G401 (cell line): ENCODE results near the gene TAF4B. TPM values are rescaled to one million over a fixed set of nuclear protein-coding genes. Genes with fewer than 3 reads are reported as not detected.
A peak's percentile ranks its signal among the peaks of the same experiment; 100 is the strongest.
"Not testable (repeated sequence)": the region's sequence is repeated elsewhere in the genome, so short reads cannot be mapped to it uniquely, and the experiment has no call there.

ENCODE experiments used
- DNase-seq: peaks from one replicate; pipeline ENCODE4 v3.0.0-alpha.2; 2015; ENCODE audit warnings: low spot score
- in situ Hi-C: cut with HindIII; loops from 2 replicates; pipeline ENCODE4 v1.10.0; 2016; ENCODE audit warnings: low sequenced_read_pairs, mixed read lengths
- total RNA-seq: library from RNA; depleted of rRNA; stranded (reverse); fragments of >200 nt; shearing (Covaris generic); gene quantifications from 2 replicates; pipeline ENCODE4 v1.2.3, GENCODE V29; 2014

The TAF4B gene
- total RNA-seq, 1 experiment from 2014 or later, result 19.6 TPM

GRCh38 chr18:26356045-26356785 is 130.0 kb downstream of the TAF4B start:
- in situ Hi-C loops, result no loop called here
- DNase-seq, result no peak

- in situ Hi-C loops, result no loop called here
- DNase-seq, result no peak
Measured at GRCh38 chr18:26357960-26358359, 131.7 kb downstream of the TAF4B start.

- DNase-seq, result no peak
- in situ Hi-C loops, result no loop called here
Measured at GRCh38 chr18:26362021-26362420, 135.8 kb downstream of the TAF4B start.

- in situ Hi-C loops, result no loop called here
- no peak for DNase-seq
Measured at GRCh38 chr18:26367425-26367824, 141.2 kb downstream of the TAF4B start.

GRCh38 chr18:26370037-26370436 is 143.8 kb downstream of the TAF4B start:
- DNase-seq, result no peak
- in situ Hi-C loops, result no loop called here

DNA sequence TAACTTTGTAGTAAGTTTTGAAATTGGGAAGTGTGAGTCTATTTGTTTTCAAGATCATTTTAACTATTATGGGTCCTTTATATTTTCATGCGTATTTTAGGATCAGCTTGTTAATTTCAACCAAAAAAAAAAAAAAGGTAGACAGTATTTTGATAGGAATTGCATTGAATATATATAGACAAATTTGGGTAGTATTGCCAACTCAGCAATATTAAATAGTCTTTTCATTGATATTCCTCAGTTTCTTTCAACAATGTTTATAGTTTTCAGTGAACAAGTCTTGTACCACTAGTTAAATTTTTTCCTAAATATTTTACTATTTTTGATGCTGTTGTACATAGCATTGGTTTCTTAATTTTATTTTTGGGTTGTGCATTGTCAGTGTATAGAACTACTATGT is 149.9 kb downstream of the TAF4B start:
- in situ Hi-C loops, result no loop called here
- no peak for DNase-seq

GRCh38 chr18:26378701-26379100 is 152.5 kb downstream of the TAF4B start:
- DNase-seq, result no peak
- in situ Hi-C loops, result no loop called here

DNA sequence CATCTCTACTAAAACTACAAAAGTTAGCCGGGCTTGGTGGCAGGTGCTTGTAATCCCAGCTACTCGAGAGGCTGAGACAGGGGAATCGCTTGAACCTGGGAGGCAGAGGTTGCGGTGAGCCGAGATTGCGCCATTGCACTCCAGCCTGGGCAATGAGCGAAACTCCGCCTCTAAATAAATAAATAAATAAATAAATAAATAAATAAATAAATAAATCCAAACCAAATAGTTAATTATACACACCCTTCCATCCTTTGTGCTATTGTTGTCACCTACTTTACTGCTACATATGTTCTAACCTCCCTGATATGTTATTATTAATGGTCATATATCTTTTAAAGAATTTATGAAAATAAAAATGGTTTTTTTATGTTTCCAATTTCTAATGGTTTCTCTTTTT is 155.3 kb downstream of the TAF4B start:
- in situ Hi-C loops, DNase-seq: not testable (repeated sequence)

DNA sequence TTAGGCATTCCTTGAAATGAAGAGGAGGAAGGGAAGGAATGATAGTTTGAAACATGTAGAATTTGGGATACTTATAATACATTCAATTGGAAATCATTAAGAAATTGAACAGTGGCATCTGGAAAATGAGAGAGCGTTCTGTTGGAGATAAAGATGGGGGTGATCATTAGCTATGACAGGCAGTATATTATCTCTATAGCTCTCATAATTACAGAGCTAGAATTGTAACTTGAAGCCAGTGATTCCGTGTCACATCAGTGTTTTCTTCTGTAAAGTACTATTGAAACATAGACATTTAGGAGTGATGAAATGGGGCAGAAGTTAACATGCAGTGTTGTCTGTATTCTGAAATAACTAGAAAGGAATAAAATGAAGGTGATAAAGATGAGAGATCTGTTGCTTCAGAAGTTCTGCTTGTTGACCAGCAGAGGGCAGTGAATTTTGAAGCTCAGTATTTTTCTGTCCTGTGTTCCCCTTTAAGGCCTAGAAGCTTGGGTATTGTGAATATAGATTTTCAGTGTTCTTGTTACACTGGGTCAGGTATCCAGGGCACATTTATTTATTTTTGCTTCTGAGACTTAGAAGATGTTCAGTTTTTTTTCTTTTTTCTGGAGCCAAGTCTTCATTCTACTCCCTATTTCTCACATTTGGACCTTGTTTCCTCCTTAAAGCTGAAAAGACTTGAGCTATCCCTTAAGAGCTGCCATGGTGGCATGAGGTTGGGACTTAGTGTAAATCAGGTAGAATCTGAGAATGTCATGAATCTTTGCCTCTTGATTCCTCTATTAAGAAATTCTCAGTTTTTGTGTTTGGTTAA is 157.4 kb downstream of the TAF4B start:
- peak; percentile 69 for DNase-seq

GRCh38 chr18:26386002-26386401 is 159.8 kb downstream of the TAF4B start:
- DNase-seq, result no peak
- in situ Hi-C loops, result no loop called here

More for the DNA sequence above, 157.4 kb downstream of the TAF4B start:
- in situ Hi-C loops, result no loop called here

GRCh38 chr18:26386441-26386840 is 160.2 kb downstream of the TAF4B start:
- in situ Hi-C loops, result no loop called here
- no peak for DNase-seq

DNA sequence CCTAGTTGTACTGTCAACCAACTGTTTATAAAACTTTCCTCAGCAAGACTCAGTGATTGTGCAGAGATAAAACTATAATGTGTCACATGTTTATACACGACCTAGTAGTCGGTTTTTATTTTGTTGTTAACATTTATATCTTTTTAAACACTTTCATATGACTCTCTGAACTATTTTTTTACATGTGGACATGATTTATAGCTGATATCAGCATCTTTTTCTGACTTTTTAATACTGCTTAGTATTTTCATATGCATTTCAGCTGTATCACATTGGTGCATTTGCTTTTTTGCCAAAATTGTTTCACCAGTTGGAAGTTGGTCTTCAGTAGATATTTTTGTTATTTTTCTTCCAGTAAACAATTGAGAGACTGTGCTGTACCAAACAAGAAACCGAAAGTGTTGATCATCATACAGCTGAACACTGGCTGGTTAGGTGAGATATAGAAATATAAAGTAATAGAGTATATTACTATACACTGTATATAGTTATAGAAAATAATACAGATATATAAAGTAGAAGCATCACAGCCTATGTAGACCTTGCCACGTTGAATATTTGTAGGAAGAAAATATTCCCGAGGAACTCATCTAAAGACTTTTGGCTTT is 167.9 kb downstream of the TAF4B start:
- in situ Hi-C loops, result no loop called here
- no peak for DNase-seq

DNA sequence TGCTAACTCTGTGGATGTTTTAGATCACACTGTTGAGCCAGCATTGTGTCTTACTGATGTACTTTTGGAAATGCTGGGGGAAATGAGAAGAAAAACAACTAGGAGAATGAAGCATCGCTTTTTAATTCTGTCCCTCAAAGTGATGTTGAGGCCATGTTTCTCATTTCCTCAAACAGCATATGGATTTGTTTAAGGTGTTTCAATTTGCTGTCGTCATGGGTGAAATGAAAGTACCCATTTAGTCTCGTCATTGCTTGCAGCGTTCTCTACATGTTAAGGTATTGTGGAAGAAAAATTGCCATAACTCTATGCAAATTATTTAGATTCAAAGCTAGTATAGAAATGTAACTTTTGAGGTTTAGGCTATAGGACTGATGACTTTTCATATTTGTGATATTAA is 170.8 kb downstream of the TAF4B start:
- in situ Hi-C loops, result no loop called here
- DNase-seq, result no peak

GRCh38 chr18:26403491-26403890 is 177.2 kb downstream of the TAF4B start:
- in situ Hi-C loops, result no loop called here
- no peak for DNase-seq

DNA sequence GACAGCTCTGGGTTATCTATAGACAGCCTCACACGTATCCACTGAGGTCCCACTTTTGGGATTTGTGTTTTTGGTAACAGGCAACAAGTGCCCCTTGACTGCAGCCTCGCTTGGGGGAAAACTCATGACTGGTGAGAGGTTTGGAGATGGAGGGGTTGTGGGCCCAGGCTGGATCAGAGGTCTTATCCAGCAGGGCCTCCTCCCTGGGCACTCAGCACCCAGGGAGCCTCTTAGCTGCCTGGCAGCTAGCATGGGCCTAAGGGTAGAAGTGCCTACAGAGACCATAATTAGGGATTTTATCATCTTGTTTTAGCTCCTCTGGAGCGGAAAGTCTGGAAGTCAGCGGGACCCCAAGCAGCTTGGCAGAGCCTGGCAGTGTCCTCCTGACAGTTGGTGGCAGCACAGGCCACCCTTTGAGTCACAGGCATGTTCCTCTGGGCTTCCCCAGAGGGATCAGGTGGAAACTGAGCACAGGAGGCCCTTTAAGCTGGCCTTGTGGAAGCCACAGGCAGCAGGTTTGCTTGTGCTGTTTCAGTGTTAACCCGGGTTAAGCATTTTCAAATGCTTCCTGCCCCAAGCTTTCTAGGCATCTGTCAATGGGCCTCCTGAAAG is 179.1 kb downstream of the TAF4B start:
- in situ Hi-C loops, result no loop called here
- peak; percentile 41 for DNase-seq

GRCh38 chr18:26406324-26406723 is 180.1 kb downstream of the TAF4B start:
- in situ Hi-C loops, result no loop called here
- no peak for DNase-seq

- in situ Hi-C loops, result no loop called here
- DNase-seq, result no peak
Measured at GRCh38 chr18:26406854-26407517, 180.7 kb downstream of the TAF4B start.

GRCh38 chr18:26407736-26408601 is 181.7 kb downstream of the TAF4B start:
- no peak for DNase-seq
- in situ Hi-C loops, result no loop called here
